IMR-90 (cell line): ENCODE results near the gene VPREB3. TPM values are rescaled to one million over a fixed set of nuclear protein-coding genes. Genes with fewer than 3 reads are reported as not detected.

Experiments
- ATAC-seq: fragments of 200-7000 bp; cut with Tn5 transposase; 2 replicates; pipeline ENCODE4 v1.9.1; 2020; ENCODE audit warnings: low read depth, mild to moderate bottlenecking, moderate library complexity
- BruUV-seq: library from RNA; stranded (reverse); fragments of 400-500 nt; replicated peaks from 2 replicates; lab custom pipeline; 2021; lab: Mats Ljungman, UMichigan
- CTCF ChIA-PET: fragments of 300-600 bp; formaldehyde crosslinking; extraction: SDS; loops from one replicate; lab custom pipeline; 2021; ENCODE audit warnings: antibody characterized with exemption; lab: Yijun Ruan, JAX
- POLR2A ChIA-PET: fragments of 300-600 bp; sonication (Branson Sonifier 250); formaldehyde crosslinking; loops from one replicate; lab custom pipeline; 2022; ENCODE audit warnings: antibody characterized with exemption; ENCODE audit not compliant: unreplicated experiment; lab: Charles Lee
- DNase-seq: peaks from one replicate; pipeline ENCODE4 v3.0.0; 2013
- H2AFZ ChIP-seq: replicated peaks from 2 replicates; pipeline ENCODE3; 2013; ENCODE audit warnings: low read length, mild to moderate bottlenecking; ENCODE audit not compliant: poor library complexity
- H2AK5ac ChIP-seq: 2 replicates; pipeline ENCODE4 v1.6.1; 2013; ENCODE audit warnings: low read depth, low read length, inconsistent platforms
- H2AK9ac ChIP-seq: replicated peaks from 2 replicates; pipeline ENCODE3; 2013; ENCODE audit warnings: mild to moderate bottlenecking, low read depth, low read length, moderate library complexity; ENCODE audit not compliant: poor library complexity
- H2BK120ac ChIP-seq: 2 replicates; pipeline ENCODE4 v1.6.1; 2013; ENCODE audit warnings: low read depth, low read length, inconsistent platforms
- H2BK15ac ChIP-seq: 3 replicates; pipeline ENCODE4 v1.6.1; 2013; ENCODE audit warnings: low read depth, low read length, inconsistent platforms
- H2BK20ac ChIP-seq: 2 replicates; pipeline ENCODE4 v1.6.1; 2013; ENCODE audit warnings: low read depth, mild to moderate bottlenecking, inconsistent platforms, low read length, moderate library complexity
- H2BK5ac ChIP-seq: 2 replicates; pipeline ENCODE4 v1.6.1; 2013; ENCODE audit warnings: mild to moderate bottlenecking, low read depth, low read length, inconsistent platforms; ENCODE audit not compliant: poor library complexity, severe bottlenecking
- H3K14ac ChIP-seq: replicated peaks from 2 replicates; pipeline ENCODE4 v1.6.1; 2013; ENCODE audit warnings: low read depth, low read length, inconsistent platforms
- H3K18ac ChIP-seq: 2 replicates; pipeline ENCODE4 v1.6.1; 2013; ENCODE audit warnings: low read depth, low read length, control low read depth
- H3K23ac ChIP-seq: 2 replicates; pipeline ENCODE4 v1.6.1; 2013; ENCODE audit warnings: low read depth, low read length, inconsistent platforms
- H3K27ac ChIP-seq: 2 replicates; pipeline ENCODE4 v1.5.1; 2013; ENCODE audit warnings: mild to moderate bottlenecking, control low read depth, low read length; ENCODE audit not compliant: insufficient read depth
- H3K27me3 ChIP-seq: 2 replicates; pipeline ENCODE4 v1.6.1; 2013; ENCODE audit warnings: low read length; ENCODE audit not compliant: control insufficient read depth, insufficient read depth
- H3K36me3 ChIP-seq: 2 replicates; pipeline ENCODE4 v1.6.1; 2013; ENCODE audit warnings: low read length, mixed read lengths; ENCODE audit not compliant: control insufficient read depth, insufficient read depth
- H3K4ac ChIP-seq: 2 replicates; pipeline ENCODE4 v1.6.1; 2013; ENCODE audit warnings: low read depth, low read length, inconsistent platforms
- H3K4me1 ChIP-seq: 2 replicates; pipeline ENCODE4 v1.6.1; 2013; ENCODE audit warnings: low read length, mixed read lengths; ENCODE audit not compliant: control insufficient read depth, insufficient read depth
- H3K4me2 ChIP-seq: 2 replicates; pipeline ENCODE4 v1.6.1; 2013; ENCODE audit warnings: low read depth, mild to moderate bottlenecking, control low read depth, low read length, moderate library complexity
- H3K4me3 ChIP-seq: 2 replicates; pipeline ENCODE4 v1.5.1; 2013; ENCODE audit warnings: low read depth, mild to moderate bottlenecking, control low read depth, low read length, moderate library complexity; ENCODE audit not compliant: insufficient read depth
- H3K56ac ChIP-seq: 2 replicates; pipeline ENCODE4 v1.6.1; 2013; ENCODE audit warnings: low read length, inconsistent platforms; ENCODE audit not compliant: insufficient read depth; ENCODE audit errors: extremely low read depth
- H3K79me1 ChIP-seq, 2 experiments: 2 replicates each; pipeline ENCODE4 v1.6.1; 2013; ENCODE audit warnings: low read length in 2 of 2, inconsistent platforms in 1 of 2, low read depth in 1 of 2
- H3K9ac ChIP-seq: 2 replicates; pipeline ENCODE4 v1.6.1; 2013; ENCODE audit warnings: low read depth, low read length, control low read depth
- H3K9me1 ChIP-seq: 2 replicates; pipeline ENCODE4 v1.6.1; 2013; ENCODE audit warnings: low read length, inconsistent platforms; ENCODE audit not compliant: insufficient read depth
- H3K9me3 ChIP-seq: 2 replicates; pipeline ENCODE4 v1.6.1; 2013; ENCODE audit warnings: low read length; ENCODE audit not compliant: control insufficient read depth, insufficient read depth
- H4K20me1 ChIP-seq: 2 replicates; pipeline ENCODE4 v1.6.1; 2013; ENCODE audit warnings: low read length, inconsistent platforms; ENCODE audit not compliant: insufficient read depth
- H4K5ac ChIP-seq: 2 replicates; pipeline ENCODE4 v1.6.1; 2013; ENCODE audit warnings: mild to moderate bottlenecking, low read depth, low read length, control low read depth
- H4K8ac ChIP-seq, 2 experiments: 2 replicates each; pipeline ENCODE4 v1.6.1; 2013; ENCODE audit warnings: low read depth in 2 of 2, low read length in 2 of 2, control low read depth in 1 of 2, inconsistent platforms in 1 of 2
- H4K91ac ChIP-seq: 2 replicates; pipeline ENCODE4 v1.6.1; 2013; ENCODE audit warnings: low read depth, low read length, inconsistent platforms; ENCODE audit not compliant: insufficient read depth
- BHLHE40 ChIP-seq: fragments of 150-350 bp; IDR thresholded peaks from 2 replicates; pipeline ENCODE4 v1.6.1; 2016; ENCODE audit warnings: mild to moderate bottlenecking, low read depth, low read length
- CEBPB ChIP-seq: IDR thresholded peaks from 2 replicates; pipeline ENCODE4 v1.6.1; 2012; ENCODE audit warnings: low read depth, low read length, improper control_type of control experiment
- CHD1 ChIP-seq: IDR thresholded peaks from 2 replicates; pipeline ENCODE4 v1.6.1; 2012; ENCODE audit warnings: low read depth, low read length, improper control_type of control experiment
- FOS ChIP-seq: fragments of 150-350 bp; IDR thresholded peaks from 2 replicates; pipeline ENCODE4 v1.6.1; 2016; ENCODE audit warnings: low read depth, low read length
- MAFK ChIP-seq: IDR thresholded peaks from 2 replicates; pipeline ENCODE4 v1.6.1; 2012; ENCODE audit warnings: low read depth, low read length, improper control_type of control experiment
- MAZ ChIP-seq: IDR thresholded peaks from 2 replicates; pipeline ENCODE4 v1.6.1; 2012; ENCODE audit warnings: low read depth, mild to moderate bottlenecking, low read length, improper control_type of control experiment, moderate library complexity, borderline replicate concordance
- MXI1 ChIP-seq: IDR thresholded peaks from 2 replicates; pipeline ENCODE4 v1.6.1; 2012; ENCODE audit warnings: low read depth, mild to moderate bottlenecking, low read length, moderate library complexity, borderline replicate concordance
- POLR2A ChIP-seq: IDR thresholded peaks from 2 replicates; pipeline ENCODE4 v1.6.1; 2012; ENCODE audit warnings: mild to moderate bottlenecking, low read depth, low read length
- RAD21 ChIP-seq: IDR thresholded peaks from 2 replicates; pipeline ENCODE4 v1.6.1; 2012; ENCODE audit warnings: low read length, improper control_type of control experiment
- RFX5 ChIP-seq: IDR thresholded peaks from 2 replicates; pipeline ENCODE4 v1.8.0; 2012; ENCODE audit warnings: low read depth, mild to moderate bottlenecking, low read length, moderate library complexity
- SMC3 ChIP-seq: fragments of 150-350 bp; IDR thresholded peaks from 2 replicates; pipeline ENCODE4 v1.6.1; 2016; ENCODE audit warnings: low read depth, mild to moderate bottlenecking, antibody characterized with exemption, low read length, moderate library complexity
- WGBS, 2 experiments: methylation state at CpG; one replicate each; pipeline versions ENCODE4 v1.1.5 to v1.1.7; 2013; ENCODE audit warnings: missing lambda C conversion rate in 2 of 2; ENCODE audit not compliant: insufficient read length in 1 of 2; ENCODE audit errors: extremely low coverage in 2 of 2; 5-methylcytosine and 5-hydroxymethylcytosine counted together
- dilution Hi-C: fragments of 300-500 bp; cut with HindIII; formaldehyde crosslinking; loops from one replicate; pipeline ENCODE4 v1.14.3; 2018; ENCODE audit warnings: low sequenced_read_pairs; ENCODE audit not compliant: unreplicated experiment
- in situ Hi-C: fragments of 300-500 bp; cut with MboI; formaldehyde crosslinking; loops from 3 replicates; pipeline ENCODE4 v1.14.3; 2019; ENCODE audit warnings: low sequenced_read_pairs, inconsistent platforms, mixed read lengths
- intact Hi-C: fragments of 100-400 bp; cut with micrococcal nuclease; formaldehyde crosslinking; loops from 2 replicates; pipeline ENCODE4 v1.10.0; 2022
- polyA plus RNA-seq, 3 experiments: library from polyadenylated mRNA; depleted of rRNA; stranded (reverse); fragments of >200 nt; gene quantifications; 2 replicates each; pipeline ENCODE4 v1.2.3, GENCODE V29; 2012; ENCODE audit warnings: low replicate concordance in 1 of 3
- total RNA-seq: library from RNA; depleted of rRNA; stranded (reverse); fragments of >200 nt; gene quantifications from 2 replicates; pipeline ENCODE4 v1.2.3, GENCODE V29; 2012
- TF ChIP-seq, protein P1 (sequence below): fragments of 150-350 bp; IDR thresholded peaks from 2 replicates; pipeline ENCODE4 v1.6.1; 2017; ENCODE audit warnings: mild to moderate bottlenecking, antibody characterized with exemption, low read length, low read depth
- TF ChIP-seq, protein P2 (sequence below): fragments of 150-350 bp; IDR thresholded peaks from 2 replicates; pipeline ENCODE4 v1.6.1; 2016; ENCODE audit warnings: low read depth, mild to moderate bottlenecking, low read length, moderate library complexity, borderline replicate concordance
- TF ChIP-seq, protein P3 (sequence below): conservative IDR thresholded peaks from 2 replicates; pipeline ENCODE4 v1.5.1; 2012; ENCODE audit warnings: mild to moderate bottlenecking, low read depth, low read length, improper control_type of control experiment

Gene VPREB3
- total and polyA plus RNA-seq, 2 of the 4 experiments (the other 2 are of a cell fraction), result not detected

DNA sequence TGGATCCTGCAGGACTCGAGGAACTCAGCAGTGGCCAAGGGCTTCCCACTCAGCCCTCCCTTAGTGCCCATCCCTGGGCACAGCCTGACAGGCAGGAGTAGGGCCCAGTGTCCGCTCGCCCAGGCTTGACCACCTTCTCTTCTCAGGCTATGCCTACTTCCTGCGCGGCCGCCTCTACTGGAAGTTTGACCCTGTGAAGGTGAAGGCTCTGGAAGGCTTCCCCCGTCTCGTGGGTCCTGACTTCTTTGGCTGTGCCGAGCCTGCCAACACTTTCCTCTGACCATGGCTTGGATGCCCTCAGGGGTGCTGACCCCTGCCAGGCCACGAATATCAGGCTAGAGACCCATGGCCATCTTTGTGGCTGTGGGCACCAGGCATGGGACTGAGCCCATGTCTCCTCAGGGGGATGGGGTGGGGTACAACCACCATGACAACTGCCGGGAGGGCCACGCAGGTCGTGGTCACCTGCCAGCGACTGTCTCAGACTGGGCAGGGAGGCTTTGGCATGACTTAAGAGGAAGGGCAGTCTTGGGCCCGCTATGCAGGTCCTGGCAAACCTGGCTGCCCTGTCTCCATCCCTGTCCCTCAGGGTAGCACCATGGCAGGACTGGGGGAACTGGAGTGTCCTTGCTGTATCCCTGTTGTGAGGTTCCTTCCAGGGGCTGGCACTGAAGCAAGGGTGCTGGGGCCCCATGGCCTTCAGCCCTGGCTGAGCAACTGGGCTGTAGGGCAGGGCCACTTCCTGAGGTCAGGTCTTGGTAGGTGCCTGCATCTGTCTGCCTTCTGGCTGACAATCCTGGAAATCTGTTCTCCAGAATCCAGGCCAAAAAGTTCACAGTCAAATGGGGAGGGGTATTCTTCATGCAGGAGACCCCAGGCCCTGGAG lies 29.3 kb upstream of the VPREB3 start:
- Histone ChIP-seq H3K9me1 (peaks cover 17% of the 10 kb centered on the region), H3K18ac (no peak overlapping the region), H4K8ac (peak overlapping the region in 1 of 2 experiments; percentile 64; a peak in 1 of 4 replicates), H2BK120ac (peak overlapping the region; percentile 9), H3K4me3 (no peak overlapping the region), H2BK20ac (peak overlapping the region; percentile 1), H4K20me1 (peaks cover 13% of the 10 kb centered on the region), H2BK15ac (no peak overlapping the region; the same call in 2 of the 3 replicates), H3K9ac (no peak overlapping the region), H3K23ac (peak overlapping the region; percentile 45; the same call in 1 of the 2 replicates), H2AK9ac (no peak overlapping the region), H3K4me2 (no peak overlapping the region), H4K5ac (peak overlapping the region; percentile 26; the same call in 1 of the 2 replicates), H2AK5ac (peak overlapping the region; percentile 76; the same call in 1 of the 2 replicates), H3K27me3 (no peaks in the 10 kb centered on the region), H3K4ac (peak overlapping the region; percentile 45), H3K36me3 (no peaks in the 10 kb centered on the region), H4K91ac (peak overlapping the region; percentile 31; the same call in 1 of the 2 replicates), H3K4me1 (peaks cover 22% of the 10 kb centered on the region), H3K56ac (no peak overlapping the region), H3K27ac (no peak overlapping the region), H2AFZ (peak overlapping the region; percentile 53), H3K9me3 (no peaks in the 10 kb centered on the region), H3K79me1 (peaks cover 7 to 17% of the 10 kb centered on the region in 2 experiments; a peak in 3 of 4 replicates), H2BK5ac (peak overlapping the region; percentile 7), H3K14ac (peak overlapping the region; percentile 83; the same call in 1 of the 2 replicates)
- 96% methylated on average over 3 of the region's 15 CpGs; no CpG with 5 or more reads in 1 of the 2 experiments for WGBS, 2 experiments
- CTCF ChIA-PET, result interaction anchor here (1.0 kb wide), 1 partner anchor 9 kb away, joined by 3 read pairs; no protein-coding TSS in a partner anchor
- POLR2A ChIA-PET, result no interaction called here
- intact Hi-C loops, result no loop called here
- ATAC-seq (no peak), DNase-seq (no peak)
- BruUV-seq, result no TSS peak
- in situ Hi-C loops, result no loop called here
- dilution Hi-C loops, result no loop called here
- TF ChIP-seq BHLHE40 (no peak), SMC3 (no peak), RAD21 (no peak), FOS (no peak), CEBPB (no peak), MXI1 (no peak), CHD1 (no peak), POLR2A (no peak), RFX5 (no peak), MAFK (no peak), MAZ (no peak)
- TF ChIP-seq, protein P1, sequence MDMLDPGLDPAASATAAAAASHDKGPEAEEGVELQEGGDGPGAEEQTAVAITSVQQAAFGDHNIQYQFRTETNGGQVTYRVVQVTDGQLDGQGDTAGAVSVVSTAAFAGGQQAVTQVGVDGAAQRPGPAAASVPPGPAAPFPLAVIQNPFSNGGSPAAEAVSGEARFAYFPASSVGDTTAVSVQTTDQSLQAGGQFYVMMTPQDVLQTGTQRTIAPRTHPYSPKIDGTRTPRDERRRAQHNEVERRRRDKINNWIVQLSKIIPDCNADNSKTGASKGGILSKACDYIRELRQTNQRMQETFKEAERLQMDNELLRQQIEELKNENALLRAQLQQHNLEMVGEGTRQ, result no peak
- TF ChIP-seq, protein P2, sequence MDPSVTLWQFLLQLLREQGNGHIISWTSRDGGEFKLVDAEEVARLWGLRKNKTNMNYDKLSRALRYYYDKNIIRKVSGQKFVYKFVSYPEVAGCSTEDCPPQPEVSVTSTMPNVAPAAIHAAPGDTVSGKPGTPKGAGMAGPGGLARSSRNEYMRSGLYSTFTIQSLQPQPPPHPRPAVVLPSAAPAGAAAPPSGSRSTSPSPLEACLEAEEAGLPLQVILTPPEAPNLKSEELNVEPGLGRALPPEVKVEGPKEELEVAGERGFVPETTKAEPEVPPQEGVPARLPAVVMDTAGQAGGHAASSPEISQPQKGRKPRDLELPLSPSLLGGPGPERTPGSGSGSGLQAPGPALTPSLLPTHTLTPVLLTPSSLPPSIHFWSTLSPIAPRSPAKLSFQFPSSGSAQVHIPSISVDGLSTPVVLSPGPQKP, result no peak
- TF ChIP-seq, protein P3, sequence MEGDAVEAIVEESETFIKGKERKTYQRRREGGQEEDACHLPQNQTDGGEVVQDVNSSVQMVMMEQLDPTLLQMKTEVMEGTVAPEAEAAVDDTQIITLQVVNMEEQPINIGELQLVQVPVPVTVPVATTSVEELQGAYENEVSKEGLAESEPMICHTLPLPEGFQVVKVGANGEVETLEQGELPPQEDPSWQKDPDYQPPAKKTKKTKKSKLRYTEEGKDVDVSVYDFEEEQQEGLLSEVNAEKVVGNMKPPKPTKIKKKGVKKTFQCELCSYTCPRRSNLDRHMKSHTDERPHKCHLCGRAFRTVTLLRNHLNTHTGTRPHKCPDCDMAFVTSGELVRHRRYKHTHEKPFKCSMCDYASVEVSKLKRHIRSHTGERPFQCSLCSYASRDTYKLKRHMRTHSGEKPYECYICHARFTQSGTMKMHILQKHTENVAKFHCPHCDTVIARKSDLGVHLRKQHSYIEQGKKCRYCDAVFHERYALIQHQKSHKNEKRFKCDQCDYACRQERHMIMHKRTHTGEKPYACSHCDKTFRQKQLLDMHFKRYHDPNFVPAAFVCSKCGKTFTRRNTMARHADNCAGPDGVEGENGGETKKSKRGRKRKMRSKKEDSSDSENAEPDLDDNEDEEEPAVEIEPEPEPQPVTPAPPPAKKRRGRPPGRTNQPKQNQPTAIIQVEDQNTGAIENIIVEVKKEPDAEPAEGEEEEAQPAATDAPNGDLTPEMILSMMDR, result no peak
